ENCODE data around the gene MYH7.
A peak's percentile ranks its signal among the peaks of the same experiment; 100 is the strongest.

The MYH7 gene

DNA sequence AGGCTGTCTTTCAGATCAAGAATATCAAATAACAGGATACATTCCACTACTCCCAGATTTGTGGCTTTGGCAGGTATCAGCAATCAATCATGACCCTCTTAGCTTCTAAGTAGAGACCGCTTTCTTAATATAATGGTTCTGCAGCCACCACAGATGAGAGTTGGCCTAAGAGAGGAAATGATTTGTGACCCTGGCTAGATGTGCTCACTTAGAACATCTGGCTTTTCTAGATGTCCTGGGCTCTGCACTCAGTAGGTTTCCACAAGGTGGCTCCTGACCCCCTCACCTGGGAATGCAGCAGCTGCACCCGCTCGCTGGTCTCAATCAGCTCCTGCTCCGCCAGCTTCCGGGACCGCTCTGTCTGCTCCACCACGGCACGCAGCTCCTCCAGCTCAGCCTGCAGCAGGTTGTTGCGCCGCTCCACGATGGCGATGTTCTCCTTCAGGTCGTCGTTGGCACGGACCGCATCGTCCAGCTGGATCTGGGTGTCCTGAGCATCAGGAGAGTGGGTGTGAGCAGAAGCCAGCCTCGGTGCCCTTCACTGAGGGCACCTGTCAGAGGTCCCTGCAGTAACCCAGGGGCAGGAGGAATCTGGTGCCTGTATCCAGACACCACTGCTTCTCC, 49.7 kb downstream of the MYH7 start:
- no peaks in the 10 kb centered on the region for H3K4me1 ChIP-seq (ENCODE audit: control insufficient read depth, insufficient read depth, low read length)
- no peak overlapping the region for H3K4me3 ChIP-seq (ENCODE audit: low read depth, low read length)
- no peaks in the 10 kb centered on the region for H3K36me3 ChIP-seq (ENCODE audit: control insufficient read depth in 2 of 2, insufficient read depth in 1 of 2, low read length in 2 of 2)
- no peak overlapping the region for H3K27ac ChIP-seq (ENCODE audit: extremely low read depth, low read depth, low read length)
- no peaks in the 10 kb centered on the region for H3K9me3 ChIP-seq (ENCODE audit: control insufficient read depth, insufficient read depth, low read depth, low read length)
- ChIA-PET POLR2A (no interaction called here), CTCF (interaction anchor here (1.1 to 1.3 kb wide), 3 partner anchors 25 to 264 kb away, joined by 3 to 4 read pairs (median 3); no protein-coding TSS in a partner anchor)
- no peak for TF ChIP-seq KLF9 (tag by site-specific recombination; IDR thresholded peaks at IDR 0.05; ENCODE audit: low read depth)
- no peak for TF ChIP-seq ZNF223 (tag by site-specific recombination; IDR thresholded peaks at IDR 0.05)
- no peak for TF ChIP-seq PRDM1 (tag by site-specific recombination; IDR thresholded peaks at IDR 0.05)
- TF ChIP-seq ZNF624 (tag by site-specific recombination; IDR thresholded peaks at IDR 0.05) = no peak
- TF ChIP-seq ZNF600 (tag by site-specific recombination; IDR thresholded peaks at IDR 0.05) = no peak
- no peak for TF ChIP-seq ZNF704 (tag by site-specific recombination; IDR thresholded peaks at IDR 0.05)
- no peak for TF ChIP-seq ZBTB1 (tag by site-specific recombination; IDR thresholded peaks at IDR 0.05)
- no peak for TF ChIP-seq ZNF140 (tag by site-specific recombination; IDR thresholded peaks at IDR 0.05)

- Histone ChIP-seq H3K4me1 (ENCODE audit: control insufficient read depth, insufficient read depth, low read length) (no peaks in the 10 kb centered on the region), H3K9me3 (ENCODE audit: control insufficient read depth, insufficient read depth, low read depth, low read length) (no peaks in the 10 kb centered on the region), H3K27ac (ENCODE audit: extremely low read depth, low read depth, low read length) (no peak overlapping the region), H3K4me3 (ENCODE audit: low read depth, low read length) (no peak overlapping the region), H3K36me3 (ENCODE audit: control insufficient read depth in 2 of 2, insufficient read depth in 1 of 2, low read length in 2 of 2) (no peaks in the 10 kb centered on the region)
- ChIA-PET CTCF (interaction anchor here (0.5 to 1.3 kb wide), 4 partner anchors 25 to 264 kb away, joined by 3 to 4 read pairs (median 3); no protein-coding TSS in a partner anchor), POLR2A (no interaction called here)
- TF ChIP-seq, protein P1, sequence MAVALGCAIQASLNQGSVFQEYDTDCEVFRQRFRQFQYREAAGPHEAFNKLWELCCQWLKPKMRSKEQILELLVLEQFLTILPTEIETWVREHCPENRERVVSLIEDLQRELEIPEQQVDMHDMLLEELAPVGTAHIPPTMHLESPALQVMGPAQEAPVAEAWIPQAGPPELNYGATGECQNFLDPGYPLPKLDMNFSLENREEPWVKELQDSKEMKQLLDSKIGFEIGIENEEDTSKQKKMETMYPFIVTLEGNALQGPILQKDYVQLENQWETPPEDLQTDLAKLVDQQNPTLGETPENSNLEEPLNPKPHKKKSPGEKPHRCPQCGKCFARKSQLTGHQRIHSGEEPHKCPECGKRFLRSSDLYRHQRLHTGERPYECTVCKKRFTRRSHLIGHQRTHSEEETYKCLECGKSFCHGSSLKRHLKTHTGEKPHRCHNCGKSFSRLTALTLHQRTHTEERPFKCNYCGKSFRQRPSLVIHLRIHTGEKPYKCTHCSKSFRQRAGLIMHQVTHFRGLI (tag by site-specific recombination; IDR thresholded peaks at IDR 0.05) = no peak
- TF ChIP-seq IKZF3 (tag by site-specific recombination; IDR thresholded peaks at IDR 0.05) (no peak), ZNF560 (tag by site-specific recombination; IDR thresholded peaks at IDR 0.05; ENCODE audit: borderline replicate concordance) (no peak), ZNF394 (tag by site-specific recombination; IDR thresholded peaks at IDR 0.05; ENCODE audit: borderline replicate concordance) (no peak), ZNF571 (tag by site-specific recombination; IDR thresholded peaks at IDR 0.05) (no peak), ELK4 (IDR thresholded peaks at IDR 0.05; ENCODE audit: borderline replicate concordance, low read depth, low read length) (no peak), ZNF132 (tag by site-specific recombination; IDR thresholded peaks at IDR 0.05; ENCODE audit: borderline replicate concordance) (no peak), ZSCAN16 (tag by site-specific recombination; IDR thresholded peaks at IDR 0.05) (no peak), ZNF404 (tag by site-specific recombination; IDR thresholded peaks at IDR 0.05) (no peak), ZNF558 (tag by site-specific recombination; IDR thresholded peaks at IDR 0.05) (no peak), ZNF561 (tag by site-specific recombination; IDR thresholded peaks at IDR 0.05; ENCODE audit: borderline replicate concordance) (no peak), ZNF239 (tag by site-specific recombination; IDR thresholded peaks at IDR 0.05) (peak; percentile 65; the same call in 1 of the 2 replicates), ZBTB21 (tag by site-specific recombination; IDR thresholded peaks at IDR 0.05) (peak; percentile 67), ZNF645 (tag by site-specific recombination; IDR thresholded peaks at IDR 0.05) (no peak), KLF8 (tag by site-specific recombination; IDR thresholded peaks at IDR 0.05) (no peak), ZNF629 (tag by site-specific recombination; IDR thresholded peaks at IDR 0.05) (peak; percentile 82)
- TF ChIP-seq, protein P2, sequence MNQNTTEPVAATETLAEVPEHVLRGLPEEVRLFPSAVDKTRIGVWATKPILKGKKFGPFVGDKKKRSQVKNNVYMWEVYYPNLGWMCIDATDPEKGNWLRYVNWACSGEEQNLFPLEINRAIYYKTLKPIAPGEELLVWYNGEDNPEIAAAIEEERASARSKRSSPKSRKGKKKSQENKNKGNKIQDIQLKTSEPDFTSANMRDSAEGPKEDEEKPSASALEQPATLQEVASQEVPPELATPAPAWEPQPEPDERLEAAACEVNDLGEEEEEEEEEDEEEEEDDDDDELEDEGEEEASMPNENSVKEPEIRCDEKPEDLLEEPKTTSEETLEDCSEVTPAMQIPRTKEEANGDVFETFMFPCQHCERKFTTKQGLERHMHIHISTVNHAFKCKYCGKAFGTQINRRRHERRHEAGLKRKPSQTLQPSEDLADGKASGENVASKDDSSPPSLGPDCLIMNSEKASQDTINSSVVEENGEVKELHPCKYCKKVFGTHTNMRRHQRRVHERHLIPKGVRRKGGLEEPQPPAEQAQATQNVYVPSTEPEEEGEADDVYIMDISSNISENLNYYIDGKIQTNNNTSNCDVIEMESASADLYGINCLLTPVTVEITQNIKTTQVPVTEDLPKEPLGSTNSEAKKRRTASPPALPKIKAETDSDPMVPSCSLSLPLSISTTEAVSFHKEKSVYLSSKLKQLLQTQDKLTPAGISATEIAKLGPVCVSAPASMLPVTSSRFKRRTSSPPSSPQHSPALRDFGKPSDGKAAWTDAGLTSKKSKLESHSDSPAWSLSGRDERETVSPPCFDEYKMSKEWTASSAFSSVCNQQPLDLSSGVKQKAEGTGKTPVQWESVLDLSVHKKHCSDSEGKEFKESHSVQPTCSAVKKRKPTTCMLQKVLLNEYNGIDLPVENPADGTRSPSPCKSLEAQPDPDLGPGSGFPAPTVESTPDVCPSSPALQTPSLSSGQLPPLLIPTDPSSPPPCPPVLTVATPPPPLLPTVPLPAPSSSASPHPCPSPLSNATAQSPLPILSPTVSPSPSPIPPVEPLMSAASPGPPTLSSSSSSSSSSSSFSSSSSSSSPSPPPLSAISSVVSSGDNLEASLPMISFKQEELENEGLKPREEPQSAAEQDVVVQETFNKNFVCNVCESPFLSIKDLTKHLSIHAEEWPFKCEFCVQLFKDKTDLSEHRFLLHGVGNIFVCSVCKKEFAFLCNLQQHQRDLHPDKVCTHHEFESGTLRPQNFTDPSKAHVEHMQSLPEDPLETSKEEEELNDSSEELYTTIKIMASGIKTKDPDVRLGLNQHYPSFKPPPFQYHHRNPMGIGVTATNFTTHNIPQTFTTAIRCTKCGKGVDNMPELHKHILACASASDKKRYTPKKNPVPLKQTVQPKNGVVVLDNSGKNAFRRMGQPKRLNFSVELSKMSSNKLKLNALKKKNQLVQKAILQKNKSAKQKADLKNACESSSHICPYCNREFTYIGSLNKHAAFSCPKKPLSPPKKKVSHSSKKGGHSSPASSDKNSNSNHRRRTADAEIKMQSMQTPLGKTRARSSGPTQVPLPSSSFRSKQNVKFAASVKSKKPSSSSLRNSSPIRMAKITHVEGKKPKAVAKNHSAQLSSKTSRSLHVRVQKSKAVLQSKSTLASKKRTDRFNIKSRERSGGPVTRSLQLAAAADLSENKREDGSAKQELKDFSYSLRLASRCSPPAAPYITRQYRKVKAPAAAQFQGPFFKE (tag by site-specific recombination; IDR thresholded peaks at IDR 0.05; ENCODE audit: borderline replicate concordance) = no peak
Measured at GRCh38 chr14:23385244-23385641, 50.2 kb downstream of the MYH7 start.

Data from HEK293 (cell line).